Nephron (organoid): ENCODE data around the gene NTM.

ENCODE experiments used
- H3K27ac Mint-ChIP-seq, 3 experiments: 2 replicates each; pipeline ENCODE4 v1.8.0; 2020; ENCODE audit warnings: mixed read lengths in 3 of 3, mild to moderate bottlenecking in 2 of 3, moderate library complexity in 1 of 3
- H3K27me3 Mint-ChIP-seq: 2 replicates; pipeline ENCODE4 v1.8.0; 2021; ENCODE audit warnings: low read depth, mild to moderate bottlenecking, moderate library complexity, mixed read lengths
- H3K36me3 Mint-ChIP-seq: 2 replicates; pipeline ENCODE4 v1.8.0; 2020; ENCODE audit warnings: low read depth, mixed read lengths
- H3K4me1 Mint-ChIP-seq: 2 replicates; pipeline ENCODE4 v1.8.0; 2020; ENCODE audit warnings: mixed read lengths
- H3K4me3 Mint-ChIP-seq, 3 experiments: 2 replicates each; pipeline ENCODE4 v1.8.0; 2020; ENCODE audit warnings: mild to moderate bottlenecking in 3 of 3, mixed read lengths in 3 of 3, moderate library complexity in 2 of 3
- H3K9me3 Mint-ChIP-seq: 2 replicates; pipeline ENCODE4 v1.8.0; 2020; ENCODE audit warnings: mixed read lengths
- TF ChIP-seq, protein P1 (sequence below), 3 experiments: fragments of 200-600 bp; sonication (generic); IDR thresholded peaks; one replicate each; pipeline ENCODE4 v1.5.0; 2021; ENCODE audit warnings: antibody characterized with exemption in 3 of 3; ENCODE audit not compliant: unreplicated experiment in 3 of 3

NTM gene

DNA sequence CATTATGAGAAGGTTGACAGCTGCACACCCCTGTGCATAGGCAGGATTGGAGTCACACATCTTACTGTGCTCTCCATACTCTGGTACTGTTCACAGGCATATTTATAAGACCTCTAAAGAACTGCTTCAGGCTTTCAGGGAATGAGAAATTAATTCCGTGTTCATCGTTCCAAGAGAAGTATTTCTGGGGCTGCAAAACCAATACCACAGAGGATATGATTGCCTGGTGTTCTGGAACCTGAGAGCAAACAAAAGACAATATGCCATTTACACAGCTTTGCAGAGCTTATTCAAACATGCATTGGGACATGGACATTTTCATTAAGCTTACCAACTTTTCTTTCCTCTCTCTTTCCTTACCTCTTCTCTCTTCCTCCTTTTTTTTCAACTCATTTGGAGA lies 388.7 kb downstream of the NTM start:
- Mint-ChIP-seq H3K4me3 (no peak overlapping the region), H3K9me3 (no peaks in the 10 kb centered on the region), H3K4me1 (peaks cover 30% of the 10 kb centered on the region), H3K27ac (peak overlapping the region in 2 of 3 experiments; percentile 14 to 87), H3K27me3 (peaks cover 12% of the 10 kb centered on the region), H3K36me3 (no peaks in the 10 kb centered on the region)
- TF ChIP-seq, protein P1, sequence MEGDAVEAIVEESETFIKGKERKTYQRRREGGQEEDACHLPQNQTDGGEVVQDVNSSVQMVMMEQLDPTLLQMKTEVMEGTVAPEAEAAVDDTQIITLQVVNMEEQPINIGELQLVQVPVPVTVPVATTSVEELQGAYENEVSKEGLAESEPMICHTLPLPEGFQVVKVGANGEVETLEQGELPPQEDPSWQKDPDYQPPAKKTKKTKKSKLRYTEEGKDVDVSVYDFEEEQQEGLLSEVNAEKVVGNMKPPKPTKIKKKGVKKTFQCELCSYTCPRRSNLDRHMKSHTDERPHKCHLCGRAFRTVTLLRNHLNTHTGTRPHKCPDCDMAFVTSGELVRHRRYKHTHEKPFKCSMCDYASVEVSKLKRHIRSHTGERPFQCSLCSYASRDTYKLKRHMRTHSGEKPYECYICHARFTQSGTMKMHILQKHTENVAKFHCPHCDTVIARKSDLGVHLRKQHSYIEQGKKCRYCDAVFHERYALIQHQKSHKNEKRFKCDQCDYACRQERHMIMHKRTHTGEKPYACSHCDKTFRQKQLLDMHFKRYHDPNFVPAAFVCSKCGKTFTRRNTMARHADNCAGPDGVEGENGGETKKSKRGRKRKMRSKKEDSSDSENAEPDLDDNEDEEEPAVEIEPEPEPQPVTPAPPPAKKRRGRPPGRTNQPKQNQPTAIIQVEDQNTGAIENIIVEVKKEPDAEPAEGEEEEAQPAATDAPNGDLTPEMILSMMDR (IDR thresholded peaks at IDR 0.05; ENCODE audit: unreplicated experiment in 3 of 3) = no peak

DNA sequence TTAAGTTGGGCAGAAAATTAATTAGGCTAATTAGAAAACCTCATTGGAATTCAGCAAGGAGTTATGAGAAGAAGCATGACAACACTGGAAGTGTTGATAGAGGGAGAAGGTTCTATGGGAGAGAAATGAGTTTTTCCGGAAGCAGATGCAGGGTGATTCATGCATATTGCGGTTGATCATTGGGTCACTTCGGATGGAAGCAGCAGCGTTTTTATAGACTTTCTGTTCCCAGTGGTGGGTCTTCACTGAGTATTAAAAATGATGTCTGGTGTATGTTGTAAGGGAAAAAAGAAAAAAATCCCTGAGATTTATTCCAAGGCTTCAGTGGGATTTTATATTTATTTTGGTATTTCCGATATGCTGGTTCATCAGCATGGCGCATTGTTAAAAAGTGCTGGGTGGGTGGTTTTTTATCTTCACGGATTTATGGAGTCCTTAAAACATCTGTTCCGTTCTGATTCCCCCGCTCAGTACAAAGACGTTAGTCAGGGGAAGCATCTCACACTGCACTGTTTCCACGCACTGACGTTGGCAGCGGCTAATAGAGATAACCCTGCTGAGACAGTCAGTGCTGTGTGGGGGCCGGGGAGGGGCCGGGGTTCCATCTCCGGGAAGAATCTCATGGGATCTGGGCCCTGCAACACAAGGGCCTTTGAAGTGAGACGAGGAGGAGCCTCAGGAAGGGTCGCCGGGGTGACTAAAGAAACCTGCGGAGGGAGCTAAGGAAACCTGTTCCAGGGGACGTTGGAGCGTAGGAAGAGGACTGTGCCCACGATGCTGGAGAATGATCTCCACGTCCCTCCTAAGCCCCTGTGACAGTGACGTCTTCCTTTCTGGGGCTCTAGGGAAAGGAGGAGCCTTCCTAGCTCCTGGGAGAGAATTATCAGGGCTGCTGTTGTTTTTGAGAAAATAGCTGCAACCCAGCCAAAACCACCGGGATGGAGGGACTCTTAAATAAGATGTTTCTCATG lies 390.0 kb downstream of the NTM start:
- Mint-ChIP-seq H3K4me3 (peak overlapping the region; percentile 56 to 71 (median 64)), H3K36me3 (no peaks in the 10 kb centered on the region), H3K4me1 (peaks cover 30% of the 10 kb centered on the region), H3K27ac (peak overlapping the region; percentile 87 to 90 (median 87)), H3K9me3 (no peaks in the 10 kb centered on the region), H3K27me3 (peaks cover 12% of the 10 kb centered on the region)
- TF ChIP-seq, protein P1 (IDR thresholded peaks at IDR 0.05; ENCODE audit: unreplicated experiment in 3 of 3) = peak; percentile 23 to 28 (median 25)

DNA sequence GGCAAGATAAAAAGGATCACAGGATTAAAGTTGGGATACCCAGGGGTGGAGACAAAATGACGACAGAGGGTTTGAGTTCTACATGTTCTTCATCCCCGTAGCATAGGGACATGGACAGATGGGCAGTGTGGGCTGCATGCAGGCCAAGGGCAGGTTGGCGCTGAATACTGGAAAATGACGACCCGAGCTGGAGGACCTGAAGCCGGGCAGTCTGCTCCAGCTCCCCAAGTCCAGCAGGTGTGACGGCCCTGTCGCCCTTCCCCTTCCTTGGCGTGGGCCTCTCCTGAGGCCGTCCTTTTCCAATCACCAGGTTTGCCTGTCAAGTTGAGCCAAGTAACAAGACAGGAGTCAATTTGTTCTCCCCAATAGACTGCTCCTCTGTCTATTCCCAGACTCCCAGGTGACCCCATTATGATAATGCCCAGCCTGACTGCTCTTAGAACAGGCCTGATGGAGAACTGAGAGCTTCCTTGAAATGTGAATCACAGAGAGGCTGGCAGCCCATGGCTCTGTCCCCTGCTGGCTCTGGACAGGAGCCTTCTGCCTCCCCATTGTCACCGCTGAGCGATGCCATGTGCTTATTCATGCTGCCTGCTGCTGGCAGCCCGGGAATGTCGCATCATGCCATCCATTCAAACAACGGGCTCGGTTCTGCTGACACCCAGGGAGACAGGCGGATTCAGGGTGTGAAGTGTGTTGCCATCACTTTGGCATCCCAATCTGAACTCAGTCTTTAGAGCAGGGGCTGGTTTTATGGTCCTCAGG lies 392.1 kb downstream of the NTM start:
- TF ChIP-seq, protein P1 (IDR thresholded peaks at IDR 0.05; ENCODE audit: unreplicated experiment in 3 of 3) = no peak
- Mint-ChIP-seq H3K27me3 (peaks cover 12% of the 10 kb centered on the region), H3K36me3 (no peaks in the 10 kb centered on the region), H3K9me3 (no peaks in the 10 kb centered on the region), H3K4me3 (no peak overlapping the region), H3K4me1 (peaks cover 19% of the 10 kb centered on the region), H3K27ac (no peak overlapping the region)

DNA sequence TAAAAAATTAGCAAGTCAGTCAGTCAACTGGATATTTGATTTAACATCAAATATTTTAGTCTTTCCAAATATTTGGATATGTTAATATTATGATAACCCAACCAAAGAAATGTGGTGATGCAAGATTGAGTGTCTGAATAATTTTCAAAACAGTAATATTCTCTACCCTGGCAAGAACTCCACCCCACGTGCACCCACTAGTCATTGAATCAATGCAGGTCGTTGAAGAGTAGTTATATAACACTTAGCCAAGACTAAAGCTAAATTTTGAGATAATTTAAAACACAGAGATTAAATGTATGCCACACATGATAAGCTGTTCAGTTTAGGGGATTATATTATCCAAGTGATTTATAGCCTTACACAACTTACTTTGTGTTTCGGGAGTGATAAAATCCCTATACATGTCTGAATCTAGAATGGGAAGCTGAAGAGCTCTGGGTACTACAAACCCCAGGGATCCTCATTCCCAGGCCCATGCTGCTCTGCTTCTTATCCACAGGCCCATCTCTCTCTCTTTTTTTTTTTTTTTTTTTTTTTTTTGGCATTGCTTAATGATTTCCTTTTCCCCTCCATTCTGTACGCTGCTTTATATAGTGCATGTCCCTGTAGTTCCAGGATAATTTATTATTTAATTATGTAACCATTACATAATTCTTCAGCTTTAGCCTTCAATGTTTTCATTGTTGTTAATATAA lies 392.9 kb downstream of the NTM start:
- Mint-ChIP-seq H3K4me1 (peaks cover 19% of the 10 kb centered on the region), H3K4me3 (no peak overlapping the region), H3K27ac (no peak overlapping the region)

DNA sequence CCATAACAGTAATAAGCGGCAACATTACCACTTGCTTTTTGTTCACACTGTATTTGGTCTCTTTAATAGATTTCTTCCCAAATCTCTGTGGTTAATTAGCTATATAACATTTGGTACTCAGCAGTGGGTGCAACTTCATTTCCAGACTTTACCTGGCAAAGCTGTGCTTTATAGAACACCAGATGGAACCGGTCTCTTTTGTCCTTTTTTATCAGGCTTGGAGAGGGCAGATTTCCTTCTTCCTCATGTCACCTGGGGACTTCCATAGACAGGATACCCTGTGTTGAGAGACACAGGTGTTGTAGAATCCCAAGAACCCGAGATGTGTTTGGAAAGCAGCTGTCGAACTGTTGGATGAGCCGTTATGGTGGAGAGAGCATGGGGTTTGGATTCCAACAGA lies 393.7 kb downstream of the NTM start:
- no peaks in the 10 kb centered on the region for H3K36me3 Mint-ChIP-seq

More for the DNA sequence above, 392.9 kb downstream of the NTM start:
- H3K27me3 Mint-ChIP-seq = peaks cover 11% of the 10 kb centered on the region
- no peaks in the 10 kb centered on the region for H3K9me3 Mint-ChIP-seq
- H3K36me3 Mint-ChIP-seq = no peaks in the 10 kb centered on the region
- TF ChIP-seq, protein P1 (IDR thresholded peaks at IDR 0.05; ENCODE audit: unreplicated experiment in 3 of 3) = no peak

More for the DNA sequence above, 393.7 kb downstream of the NTM start:
- Mint-ChIP-seq H3K4me3 (no peak overlapping the region), H3K4me1 (peaks cover 18% of the 10 kb centered on the region), H3K27me3 (peaks cover 11% of the 10 kb centered on the region), H3K9me3 (no peaks in the 10 kb centered on the region), H3K27ac (no peak overlapping the region)
- TF ChIP-seq, protein P1 (IDR thresholded peaks at IDR 0.05; ENCODE audit: unreplicated experiment in 3 of 3) = no peak
